AG09319 (cell line): Measurements from ENCODE around the gene ENOX1.

ENCODE experiments used
- DNase-seq: peaks from one replicate; pipeline ENCODE4 v3.0.0-alpha.2; 2010; ENCODE audit warnings: low read depth; ENCODE audit errors: extremely low read depth
- CTCF ChIP-seq: IDR thresholded peaks from 2 replicates; pipeline ENCODE4 v1.5.1; 2011; ENCODE audit warnings: low read depth, mild to moderate bottlenecking, inconsistent platforms, low read length, moderate library complexity

Gene ENOX1

GRCh38 chr13:43239275-43239840 is 547.4 kb downstream of the ENOX1 start:
- DNase-seq, result no peak
- peak; percentile 0; the same call in 1 of the 2 replicates for TF ChIP-seq CTCF

- no peak for TF ChIP-seq CTCF
- DNase-seq, result no peak
Measured at GRCh38 chr13:43238341-43239083, 548.3 kb downstream of the ENOX1 start.

GRCh38 chr13:43237616-43238015 is 549.2 kb downstream of the ENOX1 start:
- no peak for DNase-seq
- no peak for TF ChIP-seq CTCF

GRCh38 chr13:43235028-43235427 is 551.7 kb downstream of the ENOX1 start:
- DNase-seq, result no peak
- TF ChIP-seq CTCF, result no peak

GRCh38 chr13:43232873-43233265 is 553.9 kb downstream of the ENOX1 start:
- TF ChIP-seq CTCF, result no peak
- DNase-seq, result peak; percentile 53

GRCh38 chr13:43232144-43232872 is 554.5 kb downstream of the ENOX1 start:
- no peak for DNase-seq
- no peak for TF ChIP-seq CTCF

GRCh38 chr13:43230989-43231388 is 555.8 kb downstream of the ENOX1 start:
- no peak for TF ChIP-seq CTCF
- DNase-seq, result no peak
